Fibroblast of skin of left biceps (primary cell): ENCODE measurements around the gene PITPNM2.
"Not testable (repeated sequence)": the region's sequence is repeated elsewhere in the genome, so short reads cannot be mapped to it uniquely, and the experiment has no call there.

Source experiments
- DNase-seq, 2 experiments: peaks; one replicate each; pipeline ENCODE4 v3.0.0-alpha.2; 2013; ENCODE audit warnings: low read depth in 2 of 2

The PITPNM2 gene

DNA sequence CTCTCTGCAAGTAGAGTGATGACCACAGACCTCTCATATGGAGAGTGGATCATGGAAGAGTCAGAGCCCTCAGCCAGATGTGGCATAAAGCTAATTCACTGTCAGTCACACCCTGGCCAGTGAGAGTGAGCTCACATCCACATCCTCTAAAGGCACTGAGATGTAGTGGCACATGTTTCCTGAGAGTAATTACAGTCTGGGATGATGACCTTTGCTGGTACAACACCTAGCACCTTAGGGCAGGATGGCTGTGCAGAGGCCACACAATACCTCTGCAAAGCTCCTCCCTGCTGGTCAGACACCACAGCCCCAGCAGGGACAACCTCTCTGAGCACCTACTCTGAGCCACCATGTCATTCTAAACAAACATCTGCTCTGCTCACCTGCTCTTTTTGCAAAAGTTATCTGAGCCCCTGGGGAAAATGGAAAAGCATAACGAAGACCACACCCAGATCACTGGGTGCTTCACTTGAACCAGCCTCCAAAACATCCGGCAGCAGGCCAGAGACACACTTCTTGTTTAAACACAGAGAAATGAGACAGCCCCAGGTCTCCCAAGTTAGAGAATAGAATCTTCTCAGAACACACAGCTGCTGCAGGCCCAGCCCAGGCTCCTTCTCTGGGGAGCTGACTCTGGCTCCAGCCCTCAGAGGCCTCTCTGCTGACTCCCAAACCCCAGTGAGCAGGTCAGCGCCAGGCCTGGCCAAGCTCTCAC, 30.3 kb downstream of the PITPNM2 start:
- DNase-seq: no peak

DNA sequence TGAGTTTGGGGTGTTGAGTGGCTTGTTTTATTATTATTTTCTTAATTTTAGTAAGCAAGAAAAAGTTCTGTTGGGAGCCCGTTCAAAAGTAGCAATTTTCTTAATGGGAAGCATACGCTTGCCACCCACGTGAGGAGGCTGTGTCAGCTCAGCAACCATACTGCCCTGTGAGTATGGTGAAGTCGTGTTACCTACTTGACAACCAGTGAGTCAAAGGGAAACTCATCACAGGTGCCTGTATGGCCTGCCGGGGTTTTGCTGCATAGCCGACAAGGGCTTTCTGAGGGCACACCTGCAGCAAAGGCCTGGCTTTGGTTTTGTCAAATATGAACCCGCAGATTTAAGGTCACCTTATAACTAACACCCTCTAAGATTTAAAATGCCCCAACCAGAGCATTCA, 31.1 kb downstream of the PITPNM2 start:
- no peak for DNase-seq

DNA sequence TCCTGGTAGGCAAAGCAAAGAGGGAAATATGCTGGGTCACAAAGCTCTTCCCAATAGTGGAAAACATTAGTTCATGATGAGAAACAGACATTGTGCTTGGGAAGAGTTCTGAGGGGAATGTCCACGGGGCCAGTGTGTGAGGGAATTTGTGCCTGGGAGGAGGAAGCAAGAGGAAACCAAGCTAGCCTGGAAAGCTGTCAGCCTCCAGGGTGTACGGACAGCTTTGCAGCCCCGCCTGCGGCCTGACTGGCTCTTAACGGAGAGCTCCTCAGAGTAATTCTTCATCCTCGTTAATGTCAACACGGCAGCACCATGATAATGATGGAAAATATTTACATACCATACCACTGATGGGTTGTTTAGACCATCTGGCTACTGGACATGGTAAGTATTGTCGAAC, 32.4 kb downstream of the PITPNM2 start:
- no peak for DNase-seq

DNA sequence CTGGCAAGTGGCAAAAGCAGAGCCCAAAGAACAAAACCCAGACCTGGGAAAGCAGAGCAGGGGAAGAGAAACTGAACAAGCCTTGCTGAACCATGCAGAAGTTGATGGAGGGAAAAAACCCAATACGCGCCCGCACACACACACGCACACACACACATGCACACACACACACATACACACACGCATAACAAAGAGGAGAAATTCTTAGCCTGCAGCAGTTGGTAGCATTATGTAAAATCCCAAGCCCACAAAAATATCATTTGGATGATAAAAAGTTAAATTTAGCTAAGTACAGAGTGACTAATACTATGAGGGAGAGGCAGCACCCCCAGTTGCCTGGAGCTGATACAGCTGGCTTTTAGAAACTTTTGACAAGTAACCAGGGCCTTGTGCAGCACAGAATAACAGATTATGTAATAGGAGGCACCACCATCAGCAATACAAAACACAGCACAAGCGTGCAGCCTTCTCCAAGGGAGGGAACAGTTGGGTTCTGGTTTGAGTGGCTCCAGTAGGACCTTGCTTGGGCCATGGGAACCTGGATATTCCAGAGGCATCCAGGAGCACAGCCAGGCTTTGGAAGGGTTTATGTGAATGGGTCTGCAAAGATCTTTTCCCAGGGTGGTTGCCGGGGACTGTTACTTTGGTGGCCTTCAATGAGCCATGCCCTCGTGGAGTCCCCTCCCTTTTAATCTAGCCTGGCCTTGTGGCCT, 35.3 kb downstream of the PITPNM2 start:
- DNase-seq: peak; percentile 87 to 88

DNA sequence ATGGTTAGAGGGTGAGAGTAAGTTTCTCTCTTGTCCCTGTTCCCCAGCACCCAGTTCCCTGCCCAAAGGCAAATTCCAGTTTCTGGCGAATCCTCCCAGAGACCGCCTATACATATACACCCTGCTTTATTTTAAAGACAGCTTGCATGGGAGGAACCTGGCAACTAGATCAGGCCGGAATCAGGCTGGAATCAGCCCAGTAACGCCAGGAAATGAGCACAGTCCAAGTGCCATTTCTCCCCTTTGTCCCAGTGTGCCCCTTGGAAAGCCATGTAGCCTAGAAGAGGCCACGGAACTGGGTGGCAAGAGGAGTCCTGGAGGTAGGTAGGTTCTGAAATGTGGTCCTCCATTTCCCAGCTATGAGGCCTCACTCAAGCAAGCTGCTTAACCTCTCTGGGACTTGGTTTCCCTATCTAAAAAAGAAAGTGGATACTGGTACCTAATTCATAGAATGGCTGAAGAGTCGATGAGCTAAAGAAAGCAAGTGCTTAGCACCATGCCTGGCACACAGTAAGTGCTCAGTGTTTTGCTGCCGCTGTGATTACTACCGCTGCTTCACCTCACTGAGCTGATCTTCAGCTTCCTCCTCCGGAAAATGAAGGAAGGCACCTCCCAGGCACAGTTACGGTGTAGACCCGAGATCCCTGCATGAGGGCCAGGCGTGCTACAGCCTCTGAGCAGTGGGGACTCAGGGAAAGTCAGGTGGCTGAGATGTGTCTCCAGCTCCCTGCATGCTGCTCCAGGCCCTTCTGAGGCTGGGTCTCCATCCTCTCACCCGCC, 36.4 kb downstream of the PITPNM2 start:
- DNase-seq: no peak

DNA sequence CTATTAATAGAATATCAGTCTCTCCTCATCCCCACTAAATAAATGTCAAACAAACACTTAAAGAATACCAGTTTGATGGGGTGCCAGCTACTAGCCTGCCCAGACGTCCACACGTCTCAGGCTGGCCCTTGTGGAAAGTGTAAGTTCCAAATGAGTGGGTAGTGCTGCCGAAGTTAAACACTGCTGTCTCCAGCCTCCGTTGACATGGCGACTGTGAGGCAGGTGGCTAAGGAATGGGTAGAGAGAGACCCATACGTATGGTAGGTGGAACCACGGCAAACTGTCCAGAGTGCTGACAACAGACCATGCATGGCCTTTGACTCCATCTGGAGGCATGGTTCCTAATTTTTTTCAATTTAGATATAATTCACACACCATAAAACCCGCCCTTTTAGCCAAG, 37.9 kb downstream of the PITPNM2 start:
- DNase-seq: no peak

DNA sequence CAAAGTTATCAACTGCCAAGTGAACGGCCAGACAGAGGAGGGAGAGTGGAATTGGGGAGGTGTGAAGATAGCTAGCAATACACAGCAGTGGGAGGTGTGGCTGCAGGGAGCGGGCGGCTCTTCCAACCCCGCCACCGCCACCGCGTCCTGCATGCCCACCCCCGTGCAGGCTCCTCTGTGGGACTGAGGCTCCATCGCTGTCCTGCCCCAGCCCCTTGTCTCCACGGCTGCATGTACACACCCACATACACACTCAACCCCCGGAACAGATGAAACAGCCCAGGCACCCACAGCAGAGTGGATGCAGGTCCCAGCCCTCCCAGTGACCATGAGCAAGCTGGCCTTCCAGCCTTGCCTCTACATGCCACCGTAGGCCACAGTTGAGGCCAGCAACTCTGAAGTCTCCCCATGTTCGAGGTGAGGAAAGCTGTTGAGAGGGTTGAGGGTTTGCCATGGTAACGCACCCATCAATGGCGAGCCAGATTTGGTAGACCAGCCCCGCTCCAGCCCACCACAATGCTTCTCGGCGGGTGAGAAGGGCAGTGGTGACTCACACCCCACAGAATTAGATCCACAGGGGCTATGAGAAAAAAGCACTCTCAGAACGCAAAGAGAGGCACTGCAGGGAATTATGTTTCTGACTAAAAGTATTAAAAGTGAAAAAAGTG, 39.3 kb downstream of the PITPNM2 start:
- DNase-seq: no peak

DNA sequence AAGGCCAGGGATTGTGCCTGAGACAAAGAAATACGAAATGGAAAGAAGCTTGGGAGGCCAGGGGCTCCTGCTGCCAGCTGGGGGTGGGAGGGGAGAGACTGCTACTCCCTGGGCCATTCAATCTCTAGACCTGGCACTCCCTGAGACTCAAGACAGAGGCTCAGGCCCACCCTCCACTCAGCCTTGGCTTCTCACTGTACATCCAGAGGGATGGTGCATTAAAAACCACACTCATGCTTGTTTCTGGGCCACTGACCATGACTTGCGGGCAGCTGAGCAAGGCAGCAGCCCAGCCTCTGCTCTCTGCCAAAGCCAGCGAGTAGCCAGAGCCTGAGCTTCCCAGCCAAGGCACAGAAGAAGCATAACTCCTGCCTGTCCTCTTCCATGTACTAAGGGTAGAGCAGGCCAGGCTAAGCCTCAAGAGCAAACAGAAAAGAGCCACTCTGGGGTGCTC, 41.5 kb downstream of the PITPNM2 start:
- no peak for DNase-seq

DNA sequence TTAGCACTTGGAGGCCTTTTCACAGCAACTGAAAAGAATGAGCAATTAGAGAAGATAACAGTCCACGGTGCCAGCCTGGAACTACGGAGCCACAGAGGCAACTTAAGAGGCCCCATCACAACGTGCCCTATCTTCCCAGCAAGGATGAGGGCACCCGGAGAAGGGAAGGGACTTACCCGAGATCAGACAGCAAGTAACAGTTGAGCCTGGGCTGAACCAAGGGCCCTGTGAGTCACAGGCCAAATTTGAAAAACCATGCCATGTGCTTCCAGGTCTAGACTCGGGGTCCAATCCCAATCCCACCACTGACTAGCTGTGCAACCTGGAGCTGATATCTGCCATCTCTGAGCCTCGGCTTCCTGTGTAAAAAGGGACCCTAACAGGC, 42.2 kb downstream of the PITPNM2 start:
- no peak for DNase-seq

DNA sequence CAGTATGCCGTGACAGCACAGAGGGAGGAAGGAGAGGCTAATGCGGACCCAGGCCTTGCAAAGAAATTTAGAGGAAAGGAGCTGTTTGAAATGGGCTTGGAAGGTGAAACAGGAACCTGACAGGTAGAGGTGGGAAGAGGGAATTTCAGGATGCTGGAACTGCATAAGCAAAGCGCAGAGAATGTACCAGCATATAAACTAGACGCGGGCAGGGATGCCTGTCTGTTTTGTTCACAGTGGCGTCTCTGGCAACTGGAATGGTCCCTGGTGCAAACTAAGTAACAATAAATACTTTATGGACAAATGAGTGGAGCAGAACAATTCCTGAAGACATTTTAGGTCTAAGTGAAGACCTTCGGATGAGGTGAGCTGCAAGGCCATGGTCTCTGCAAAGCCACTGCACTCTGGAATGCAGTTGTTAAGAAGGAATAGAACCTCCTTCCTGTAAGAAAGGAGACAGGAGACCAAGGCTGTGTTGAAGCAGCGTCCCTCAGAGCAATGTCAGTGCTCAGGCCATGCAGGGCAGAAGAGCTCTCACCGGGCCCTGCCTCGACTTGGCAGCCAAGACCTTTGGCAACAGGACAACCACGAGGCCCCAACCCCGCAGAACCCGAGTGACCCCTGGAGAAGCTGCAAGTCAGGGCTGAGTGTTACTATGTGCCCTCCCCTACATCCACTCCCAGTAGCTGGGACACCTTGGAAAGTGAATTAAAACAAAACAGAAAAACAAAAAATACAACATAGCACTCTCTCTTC, 42.8 kb downstream of the PITPNM2 start:
- DNase-seq: no peak

DNA sequence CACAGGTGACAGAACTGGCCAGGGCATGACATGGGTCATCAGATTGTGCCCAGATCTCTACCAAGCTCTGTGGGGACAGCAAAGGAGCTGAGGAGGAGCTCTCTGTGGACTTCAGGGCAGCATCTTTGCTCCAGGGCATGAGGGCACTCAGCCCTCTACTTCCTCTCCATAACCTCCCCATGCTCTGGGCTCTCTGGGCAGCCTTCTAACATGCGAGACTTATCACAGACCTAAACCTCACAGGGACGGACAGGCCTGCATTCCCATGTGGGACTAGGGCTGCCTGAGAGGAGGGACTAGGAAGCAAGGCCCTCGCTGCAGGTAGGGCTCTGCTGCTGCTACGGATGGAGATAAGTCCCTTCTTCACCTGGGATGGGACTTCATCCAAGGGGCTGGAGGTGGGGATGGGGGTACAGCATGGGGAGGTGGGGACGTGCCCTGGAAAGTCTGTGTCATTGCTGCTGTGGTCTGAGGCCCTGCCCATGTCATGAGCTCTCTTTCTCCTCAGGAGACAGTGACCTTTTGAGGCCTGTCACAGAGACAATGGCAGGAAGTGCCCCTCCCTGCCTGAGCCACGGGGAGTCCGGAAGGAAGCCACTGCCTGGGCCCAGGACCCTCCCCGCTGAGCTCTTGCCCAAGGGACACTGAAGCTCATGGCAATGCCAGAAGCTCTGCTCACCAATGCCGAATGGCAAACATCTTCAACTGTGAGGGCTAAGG, 44.1 kb downstream of the PITPNM2 start:
- no peak for DNase-seq

DNA sequence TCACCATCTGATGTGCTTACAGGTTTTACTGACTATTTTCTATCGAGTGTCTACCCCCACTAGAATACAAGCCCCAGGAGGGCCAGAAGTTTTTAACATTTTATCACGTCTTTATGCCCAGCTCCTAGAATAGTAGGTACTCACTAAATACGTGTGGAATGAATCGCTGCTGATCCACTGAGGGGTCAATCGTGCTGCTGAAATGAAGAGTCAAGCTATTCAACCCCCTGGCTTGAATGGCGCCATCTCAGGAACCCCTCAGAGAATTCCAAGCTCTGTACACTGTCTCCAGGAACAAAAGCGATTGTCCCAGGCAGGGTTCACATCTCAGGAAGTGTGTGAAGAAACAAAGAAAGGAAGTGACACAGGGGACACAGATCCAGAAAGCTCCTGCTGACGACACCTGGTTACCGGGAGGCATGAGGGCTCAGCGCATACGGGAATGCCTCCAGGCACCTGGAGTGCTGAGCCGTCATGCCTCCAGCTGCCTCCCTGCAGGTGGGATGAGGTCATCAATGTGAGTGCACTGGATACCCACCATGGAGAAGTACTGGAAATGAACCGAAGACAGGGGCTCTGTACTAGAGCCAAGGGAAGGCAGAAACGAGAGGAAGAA, 45.6 kb downstream of the PITPNM2 start:
- no peak for DNase-seq

DNA sequence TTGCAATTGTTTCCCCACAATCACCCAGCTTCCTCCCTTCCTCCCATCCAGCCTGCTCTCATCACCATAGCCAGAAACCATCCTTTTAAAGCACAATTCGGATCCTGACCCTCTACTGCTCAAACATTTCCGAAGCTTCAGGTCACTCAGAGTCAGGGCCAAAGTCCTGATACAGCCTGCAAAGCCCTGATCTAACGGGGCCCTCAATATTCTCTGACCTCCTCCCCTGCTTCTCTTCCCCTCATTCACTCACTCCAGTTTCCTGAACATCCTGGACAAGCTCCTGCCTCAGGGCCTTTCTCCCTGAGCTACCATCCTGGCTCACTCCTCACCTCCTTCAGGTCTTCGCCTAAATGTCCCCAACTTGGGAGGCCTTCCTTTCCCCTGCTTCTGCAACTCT, 46.1 kb downstream of the PITPNM2 start:
- DNase-seq: no peak

DNA sequence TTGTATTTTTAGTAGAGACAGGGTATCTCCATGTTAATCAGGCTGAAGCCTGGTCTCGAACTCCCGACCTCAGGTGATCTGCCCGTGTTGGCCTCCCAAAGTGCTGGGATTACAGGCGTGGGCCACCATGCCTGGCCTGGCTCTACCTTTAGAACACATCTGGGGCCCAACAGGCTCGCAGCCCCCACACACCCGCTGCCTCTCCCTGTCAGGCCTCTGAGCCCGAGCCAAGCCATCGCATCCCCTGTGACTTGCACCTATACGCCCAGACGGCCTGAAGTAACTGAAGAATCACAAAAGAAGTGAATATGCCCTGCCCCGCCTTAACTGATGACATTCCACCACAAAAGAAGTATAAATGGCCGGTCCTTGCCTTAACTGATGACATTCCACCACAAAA, 46.8 kb downstream of the PITPNM2 start:
- not testable (repeated sequence) for DNase-seq

DNA sequence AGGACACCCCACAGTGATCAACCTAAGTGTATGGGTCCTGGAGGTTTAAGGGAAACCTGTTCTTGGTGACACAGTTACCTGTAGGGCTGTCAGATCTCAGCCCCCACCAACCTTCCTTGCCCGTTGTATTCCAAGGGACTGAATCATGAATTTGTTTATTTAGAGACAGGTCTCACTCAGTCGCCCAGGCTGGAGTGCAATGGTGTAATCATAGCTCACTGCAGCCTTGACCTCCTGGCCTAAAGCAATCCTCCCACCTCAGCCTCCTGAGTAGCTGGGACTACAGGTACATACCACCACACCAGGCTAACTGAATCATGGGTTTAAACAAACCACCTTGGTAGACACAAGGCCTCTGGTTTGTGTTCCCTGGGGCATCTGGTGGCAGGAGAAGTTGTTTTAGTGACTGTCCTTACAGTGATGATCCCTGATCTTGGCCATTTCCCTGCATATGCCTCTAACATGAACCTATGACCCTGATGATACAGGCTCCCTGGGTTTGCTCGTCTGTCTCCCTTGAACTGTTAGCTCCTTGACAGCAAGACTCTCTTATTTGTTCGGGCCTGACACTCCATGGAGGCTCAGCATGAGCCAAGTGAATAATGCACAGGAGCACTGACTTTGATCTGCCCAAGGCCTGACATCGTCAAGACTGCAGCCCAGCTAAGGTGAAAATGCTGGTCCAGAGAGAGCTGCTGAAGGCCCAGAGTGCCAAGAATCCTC, 47.9 kb downstream of the PITPNM2 start:
- DNase-seq: no peak

DNA sequence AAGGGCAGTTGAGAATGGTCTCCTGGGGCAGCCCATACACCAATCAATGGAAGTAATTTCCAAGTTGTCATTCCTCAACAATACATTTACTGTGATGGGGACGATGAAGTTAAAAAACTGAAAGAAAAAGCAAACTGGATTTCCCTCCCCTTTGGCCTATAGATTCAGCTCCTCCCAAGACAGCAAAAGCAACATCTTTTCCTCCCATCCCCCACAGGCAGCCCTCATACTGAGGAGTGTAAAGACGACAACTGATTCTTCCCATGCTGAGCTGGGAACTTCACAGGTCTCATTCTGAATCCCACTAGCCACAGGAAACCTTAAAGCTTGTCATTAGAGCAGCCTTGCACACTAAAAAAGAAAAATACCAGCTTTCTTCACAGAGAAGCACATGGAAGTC, 48.5 kb downstream of the PITPNM2 start:
- DNase-seq: no peak

DNA sequence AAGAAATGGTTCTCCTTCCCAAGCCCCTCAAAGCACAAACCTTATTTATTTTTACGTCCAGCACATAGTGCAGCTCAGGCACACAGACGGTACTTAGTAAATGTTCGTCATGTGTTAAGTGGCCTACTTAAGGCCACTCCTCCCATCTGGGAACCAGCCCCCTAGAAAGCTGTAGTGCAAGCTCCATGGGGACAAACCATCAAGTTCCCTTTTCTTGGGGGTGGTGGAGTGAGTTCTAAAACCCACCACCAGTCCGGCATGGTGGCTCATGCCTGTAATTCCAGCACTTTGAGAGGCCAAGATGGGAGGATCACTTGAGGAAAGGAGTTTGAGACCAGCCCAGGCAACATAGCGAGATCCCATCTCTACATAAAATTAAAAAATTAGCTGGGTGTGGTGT, 49.4 kb downstream of the PITPNM2 start:
- DNase-seq: no peak
